H1 (cell line): ENCODE results near the gene ZNF524. TPM values are rescaled to one million over a fixed set of nuclear protein-coding genes. Genes with fewer than 3 reads are reported as not detected.

Source experiments
- CTCF ChIA-PET: fragments of 300-600 bp; sonication (Branson Sonifier 250); formaldehyde crosslinking; loops from one replicate; lab custom pipeline; 2021; ENCODE audit not compliant: partially characterized antibody; lab: Charles Lee
- POLR2A ChIA-PET: fragments of 300-600 bp; sonication (Branson Sonifier 250); formaldehyde crosslinking; loops from one replicate; lab custom pipeline; 2021; ENCODE audit warnings: inconsistent platforms; ENCODE audit not compliant: partially characterized antibody; lab: Charles Lee
- DNase-seq, 2 experiments: peaks; one replicate each; pipeline versions ENCODE4 v3.0.0 to v3.0.0-alpha.2; 2010 to 2022; ENCODE audit warnings: low spot score in 2 of 2, low read depth in 1 of 2, mixed read lengths in 1 of 2
- FAIRE-seq: peaks from 2 replicates; lab custom pipeline; 2011; peaks lifted over from hg19 to GRCh38; lab: Jason Lieb, UNC
- H2AFZ ChIP-seq: 2 replicates; pipeline ENCODE4 v1.8.1; 2012; ENCODE audit warnings: low read length, inconsistent platforms
- H2AK5ac ChIP-seq: 2 replicates; pipeline ENCODE4 v1.6.1; 2013; ENCODE audit warnings: low read depth, low read length
- H2BK120ac ChIP-seq: replicated peaks from 2 replicates; pipeline ENCODE3; 2013; ENCODE audit warnings: low read depth, low read length, inconsistent platforms
- H2BK12ac ChIP-seq: 2 replicates; pipeline ENCODE4 v1.6.1; 2013; ENCODE audit warnings: low read depth, low read length
- H2BK15ac ChIP-seq: 2 replicates; pipeline ENCODE4 v1.6.1; 2013; ENCODE audit warnings: low read length
- H2BK20ac ChIP-seq: 2 replicates; pipeline ENCODE4 v1.6.1; 2013; ENCODE audit warnings: low read length
- H2BK5ac ChIP-seq: 2 replicates; pipeline ENCODE4 v1.6.1; 2013; ENCODE audit warnings: low read depth, low read length
- H3K14ac ChIP-seq: 2 replicates; pipeline ENCODE4 v1.6.1; 2013; ENCODE audit warnings: inconsistent platforms; ENCODE audit not compliant: insufficient read length
- H3K18ac ChIP-seq: 2 replicates; pipeline ENCODE4 v1.6.1; 2013; ENCODE audit warnings: low read length; ENCODE audit errors: extremely low read depth
- H3K23ac ChIP-seq: 2 replicates; pipeline ENCODE4 v1.6.1; 2013; ENCODE audit warnings: inconsistent platforms; ENCODE audit not compliant: insufficient read length
- H3K23me2 ChIP-seq: 2 replicates; pipeline ENCODE4 v1.6.1; 2013; ENCODE audit warnings: low read depth, low read length
- H3K27ac ChIP-seq: 2 replicates; pipeline ENCODE4 v1.6.1; 2011; ENCODE audit warnings: low read depth, low read length, inconsistent platforms
- H3K27me3 ChIP-seq, 4 experiments: replicated peaks in 1 of 4; 1 replicate in 1 of 4; 2 replicates in 3 of 4; pipeline versions ENCODE4 v1.6.1 to v1.8.1; 2011 to 2013; ENCODE audit warnings: low read length in 3 of 4, mild to moderate bottlenecking in 3 of 4, inconsistent platforms in 2 of 4, mixed read lengths in 2 of 4, moderate library complexity in 1 of 4; ENCODE audit not compliant: control insufficient read depth in 3 of 4, insufficient read depth in 3 of 4; ENCODE audit errors: extremely low read depth in 1 of 4
- H3K36me3 ChIP-seq, 4 experiments: 2 replicates each; pipeline versions ENCODE4 v1.6.1 to v1.8.1; 2011 to 2013; ENCODE audit warnings: mild to moderate bottlenecking in 4 of 4, low read length in 3 of 4, moderate library complexity in 2 of 4, control low read depth in 1 of 4, inconsistent platforms in 1 of 4; ENCODE audit not compliant: insufficient read depth in 4 of 4, control insufficient read depth in 2 of 4
- H3K4ac ChIP-seq: replicated peaks from 2 replicates; pipeline ENCODE3; 2013; ENCODE audit warnings: low read length, low read depth, mixed read lengths, inconsistent platforms; ENCODE audit not compliant: insufficient read length
- H3K4me1 ChIP-seq, 4 experiments: replicated peaks in 1 of 4; 1 replicate in 1 of 4; 2 replicates in 3 of 4; pipeline versions ENCODE4 v1.6.1 to v1.8.1; 2011 to 2013; ENCODE audit warnings: low read length in 3 of 4, inconsistent platforms in 2 of 4, mixed read lengths in 1 of 4; ENCODE audit not compliant: insufficient read depth in 4 of 4, control insufficient read depth in 3 of 4
- H3K4me2 ChIP-seq, 2 experiments: 2 replicates each; pipeline versions ENCODE4 v1.6.1 to v1.8.1; 2011 to 2013; ENCODE audit warnings: low read depth in 2 of 2, low read length in 2 of 2, control low read depth in 1 of 2, inconsistent platforms in 1 of 2, mild to moderate bottlenecking in 1 of 2; ENCODE audit not compliant: insufficient read depth in 1 of 2
- H3K4me3 ChIP-seq, 4 experiments: fragments of 200-600, 300-600 bp in 1 of 4; sonication (generic), shearing (Covaris generic), sonication (Bioruptor Twin) in 1 of 4; 2 replicates each; pipeline versions ENCODE4 v1.5.1 to v1.8.1; 2011 to 2016; ENCODE audit warnings: low read length in 4 of 4, low read depth in 3 of 4, control low read depth in 2 of 4, inconsistent platforms in 2 of 4, mild to moderate bottlenecking in 2 of 4, mixed read lengths in 1 of 4, moderate library complexity in 1 of 4; ENCODE audit not compliant: insufficient read depth in 2 of 4; ENCODE audit errors: extremely low read depth in 1 of 4
- H3K56ac ChIP-seq: replicated peaks from 2 replicates; pipeline ENCODE3; 2013; ENCODE audit warnings: low read depth, mild to moderate bottlenecking, mixed read lengths, low read length, inconsistent platforms; ENCODE audit not compliant: insufficient read length
- H3K79me1 ChIP-seq: 2 replicates; pipeline ENCODE4 v1.6.1; 2013; ENCODE audit warnings: low read depth, low read length, control low read depth
- H3K79me2 ChIP-seq, 2 experiments: 2 replicates each; pipeline versions ENCODE4 v1.6.1 to v1.8.1; 2012 to 2013; ENCODE audit warnings: low read length in 2 of 2, mild to moderate bottlenecking in 2 of 2, inconsistent platforms in 1 of 2; ENCODE audit not compliant: insufficient read depth in 2 of 2, control insufficient read depth in 1 of 2
- H3K9ac ChIP-seq, 4 experiments: replicated peaks in 1 of 4; 1 replicate in 1 of 4; 2 replicates in 3 of 4; pipeline versions ENCODE4 v1.6.1 to v1.8.1; 2011 to 2013; ENCODE audit warnings: low read depth in 3 of 4, low read length in 3 of 4, control low read depth in 2 of 4, mild to moderate bottlenecking in 2 of 4, moderate library complexity in 2 of 4, inconsistent platforms in 1 of 4; ENCODE audit errors: extremely low read depth in 1 of 4
- H3K9me3 ChIP-seq, 2 experiments: 2 replicates each; pipeline versions ENCODE4 v1.6.1 to v1.8.1; 2012 to 2013; ENCODE audit warnings: mild to moderate bottlenecking in 2 of 2, moderate library complexity in 2 of 2, control low read depth in 1 of 2, inconsistent platforms in 1 of 2, low read depth in 1 of 2, low read length in 1 of 2, mixed read lengths in 1 of 2; ENCODE audit not compliant: insufficient read depth in 2 of 2
- H4K20me1 ChIP-seq, 2 experiments: replicated peaks in 1 of 2; 2 replicates each; pipeline versions ENCODE3 to v1.8.1; 2011 to 2013; ENCODE audit warnings: inconsistent platforms in 2 of 2, low read length in 2 of 2, mild to moderate bottlenecking in 1 of 2; ENCODE audit not compliant: insufficient read depth in 2 of 2, control insufficient read depth in 1 of 2
- H4K5ac ChIP-seq: 2 replicates; pipeline ENCODE4 v1.6.1; 2013; ENCODE audit warnings: low read length, low read depth, mixed read lengths, inconsistent platforms; ENCODE audit not compliant: insufficient read length
- H4K8ac ChIP-seq: 2 replicates; pipeline ENCODE4 v1.8.0; 2013; ENCODE audit warnings: mild to moderate bottlenecking, moderate library complexity, low read length, inconsistent platforms; ENCODE audit not compliant: insufficient read depth; ENCODE audit errors: extremely low read depth
- H4K91ac ChIP-seq: replicated peaks from 2 replicates; pipeline ENCODE3; 2013; ENCODE audit warnings: low read length, mixed read lengths, inconsistent platforms; ENCODE audit not compliant: insufficient read length
- ASH2L ChIP-seq: fragments of 200-600, 300-600 bp; sonication (generic); IDR thresholded peaks from one replicate; pipeline ENCODE4 v1.7.1; 2017; ENCODE audit warnings: low read length
- CBX5 ChIP-seq: fragments of 300-800, 300-1000 bp; sonication (generic); IDR thresholded peaks from 2 replicates; pipeline ENCODE4 v1.7.1; 2016; ENCODE audit warnings: antibody characterized with exemption, low read length, low read depth
- CEBPB ChIP-seq: IDR thresholded peaks from 2 replicates; pipeline ENCODE4 v1.6.1; 2012; ENCODE audit warnings: low read depth, low read length
- CHD1 ChIP-seq: IDR thresholded peaks from 2 replicates; pipeline ENCODE4 v1.6.1; 2012; ENCODE audit warnings: low read depth, low read length, improper control_type of control experiment
- EP300 ChIP-seq, 2 experiments: IDR thresholded peaks; 1 replicate in 1 of 2; 2 replicates in 1 of 2; pipeline ENCODE4 v1.6.1; 2011 to 2012; ENCODE audit warnings: low read depth in 2 of 2, low read length in 2 of 2, mild to moderate bottlenecking in 2 of 2, borderline replicate concordance in 1 of 2, inconsistent platforms in 1 of 2, moderate library complexity in 1 of 2
- FOSL1 ChIP-seq: IDR thresholded peaks from 2 replicates; pipeline ENCODE4 v1.6.1; 2011; ENCODE audit warnings: mild to moderate bottlenecking, low read depth, low read length, moderate library complexity; ENCODE audit not compliant: insufficient read depth
- RFX5 ChIP-seq: IDR thresholded peaks from 2 replicates; pipeline ENCODE4 v1.6.1; 2011; ENCODE audit warnings: low read depth, low read length, improper control_type of control experiment, borderline replicate concordance
- SAP30 ChIP-seq: fragments of 300-600 bp; sonication (generic); IDR thresholded peaks from 2 replicates; pipeline ENCODE4 v1.7.1; 2012; ENCODE audit warnings: low read length, moderate library complexity, mild to moderate bottlenecking, inconsistent platforms; ENCODE audit not compliant: insufficient read depth, insufficient replicate concordance
- USF2 ChIP-seq: IDR thresholded peaks from 2 replicates; pipeline ENCODE4 v1.6.1; 2011; ENCODE audit warnings: low read length, improper control_type of control experiment
- WGBS, 2 experiments: shearing (Covaris generic) in 1 of 2; methylation state at CpG; one replicate each; pipeline versions ENCODE4 v1.1.6 to v1.1.7; 2013 to 2015; ENCODE audit warnings: low lambda C conversion rate in 2 of 2, mixed read lengths in 2 of 2, inconsistent platforms in 1 of 2, low coverage in 1 of 2, missing lambda C conversion rate in 1 of 2; ENCODE audit not compliant: insufficient replicate concordance in 2 of 2, insufficient coverage in 1 of 2, insufficient read length in 1 of 2; ENCODE audit errors: extremely low coverage in 1 of 2, missing lambda C conversion rate in 1 of 2; 5-methylcytosine and 5-hydroxymethylcytosine counted together
- polyA plus RNA-seq, 7 experiments: library from polyadenylated mRNA; depleted of rRNA in 3 of 7; stranded (reverse) in 5 of 7; unstranded in 2 of 7; fragments of >200 nt in 5 of 7; fragments of 200-250 nt in 2 of 7; gene quantifications; 1 replicate in 5 of 7; 2 replicates in 1 of 7; 4 replicates in 1 of 7; pipeline versions ENCODE4 v1.2.1 to v1.2.3, GENCODE V29; 2011 to 2013; ENCODE audit warnings: missing spikeins in 2 of 7, mixed read lengths in 2 of 7
- total RNA-seq: library from RNA; stranded (reverse); fragmentation: NEBNext Ultra II Directional; extraction: Animal tissue kit (Norgen Biotek cat#: 25700); gene quantifications from 2 replicates; pipeline ENCODE4 v1.2.1, GENCODE V29; 2021
- TF ChIP-seq, protein P1 (sequence below): IDR thresholded peaks from 2 replicates; pipeline ENCODE4 v1.6.1; 2012; ENCODE audit warnings: inconsistent platforms

The ZNF524 gene
- total and polyA plus RNA-seq, 2 of the 8 experiments (the other 6 are each of a cell fraction or from before 2014, with no cell fraction given), result 4.4 to 4.7 TPM

GRCh38 chr19:55605207-55605636, 5.1 kb downstream of the ZNF524 start:
- Histone ChIP-seq H3K23ac (no peak overlapping the region), H3K18ac (peak overlapping the region; percentile 36; the same call in 1 of the 2 replicates), H3K23me2 (peaks cover 16% of the 10 kb centered on the region), H2BK15ac (no peak overlapping the region), H4K8ac (no peak overlapping the region; the same call in 1 of the 2 replicates), H3K9ac (peak overlapping the region in 2 of 4 experiments; percentile 45 to 57; a peak in 4 of 7 replicates), H2BK120ac (no peak overlapping the region), H3K27me3 (no peaks in the 10 kb centered on the region), H3K56ac (peak overlapping the region; percentile 54), H2BK5ac (peak overlapping the region; percentile 2; the same call in 1 of the 2 replicates), H2AK5ac (no peak overlapping the region), H4K20me1 (peaks cover 2 to 16% of the 10 kb centered on the region in 2 experiments), H3K79me1 (peaks cover 7% of the 10 kb centered on the region), H4K91ac (peak overlapping the region; percentile 80), H3K27ac (peak overlapping the region; percentile 64; the same call in 1 of the 2 replicates), H2BK12ac (no peak overlapping the region), H3K4ac (no peak overlapping the region), H3K4me1 (peaks cover 0 to 14% (median 10%) of the 10 kb centered on the region in 4 experiments; a peak in 6 of 7 replicates), H3K36me3 (peaks cover 0 to 3% (median 0%) of the 10 kb centered on the region in 4 experiments; a peak in 1 of 8 replicates), H4K5ac (peak overlapping the region; percentile 55), H3K9me3 (no peaks in the 10 kb centered on the region), H3K79me2 (peaks cover 0 to 10% of the 10 kb centered on the region in 2 experiments; a peak in 2 of 4 replicates), H3K4me2 (peak overlapping the region; percentile 61 to 81), H3K4me3 (peak overlapping the region; percentile 54 to 93 (median 68)), H2AFZ (no peak overlapping the region), H2BK20ac (no peak overlapping the region), H3K14ac (no peak overlapping the region)
- ChIA-PET POLR2A (interaction anchor here (0.6 to 3.6 kb wide), 23 partner anchors 12 to 560 kb away, joined by 3 to 25 read pairs (median 4); partner anchors contain the start of genes CCDC106, HSPBP1, NAT14 and SSC5D), CTCF (interaction anchor here (0.9 to 2.3 kb wide), 17 partner anchors 8 to 446 kb away, joined by 3 to 22 read pairs (median 7); partner anchors contain the start of gene ZNF784)
- DNase-seq (peak; percentile 94 to 98), FAIRE-seq (no peak)
- 0% methylated on average over 12 of the region's 43 CpGs; no CpG with 5 or more reads in 1 of the 2 experiments for WGBS, 2 experiments
- no peak; the same call in 1 of the 2 replicates for TF ChIP-seq USF2
- TF ChIP-seq CEBPB, result no peak
- TF ChIP-seq RFX5, result no peak
- no peak for TF ChIP-seq FOSL1
- TF ChIP-seq, protein P1, sequence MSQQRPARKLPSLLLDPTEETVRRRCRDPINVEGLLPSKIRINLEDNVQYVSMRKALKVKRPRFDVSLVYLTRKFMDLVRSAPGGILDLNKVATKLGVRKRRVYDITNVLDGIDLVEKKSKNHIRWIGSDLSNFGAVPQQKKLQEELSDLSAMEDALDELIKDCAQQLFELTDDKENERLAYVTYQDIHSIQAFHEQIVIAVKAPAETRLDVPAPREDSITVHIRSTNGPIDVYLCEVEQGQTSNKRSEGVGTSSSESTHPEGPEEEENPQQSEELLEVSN, result peak; percentile 86
- TF ChIP-seq CBX5, result no peak
- no peak for TF ChIP-seq CHD1
- TF ChIP-seq EP300 (IDR thresholded peaks at IDR 0.05; ENCODE audit: borderline replicate concordance in 1 of 2, low read depth in 2 of 2, low read length in 2 of 2), result no peak
- TF ChIP-seq SAP30, result no peak
- no peak for TF ChIP-seq ASH2L
